ENCODE results near the gene RPS6KA1.

The RPS6KA1 gene

DNA sequence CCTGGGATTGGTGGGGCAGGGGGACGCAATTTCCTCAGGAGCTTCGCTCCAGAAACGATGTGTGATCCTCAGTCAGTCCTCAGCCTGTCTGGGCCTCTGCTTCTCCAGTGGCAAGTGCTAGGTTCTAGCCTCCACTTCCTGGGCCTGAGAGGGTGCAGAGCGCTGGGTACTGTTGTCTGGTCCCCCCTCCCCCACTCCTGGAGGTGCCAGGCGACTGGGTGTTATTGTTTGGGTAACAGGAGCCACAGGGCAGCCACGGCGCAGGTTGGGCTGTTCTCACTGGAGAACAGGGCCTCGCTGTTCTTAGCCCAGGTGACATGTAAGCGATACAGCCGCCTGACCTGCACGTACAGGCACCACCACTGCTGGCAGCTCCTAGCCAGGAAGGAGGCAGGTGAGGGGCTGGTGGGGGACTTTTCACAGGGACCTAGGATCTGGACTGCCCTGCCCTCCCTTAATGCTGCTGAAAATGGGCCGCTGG, 2.1 kb downstream of the RPS6KA1 start:
- Histone ChIP-seq H3K27ac (ENCODE audit: low read length) (peak overlapping the region; percentile 79), H3K36me3 (ENCODE audit: control insufficient read depth in 1 of 2, insufficient read depth in 2 of 2, low read length in 2 of 2) (no peaks in the 10 kb centered on the region), H3K9me3 (ENCODE audit: control insufficient read depth in 1 of 2, low read length in 2 of 2) (no peaks in the 10 kb centered on the region), H3K4me1 (ENCODE audit: control insufficient read depth in 1 of 2, insufficient read depth in 2 of 2, low read length in 2 of 2) (peaks cover 0 to 3% of the 10 kb centered on the region in 2 donors), H3K4me3 (ENCODE audit: low read depth in 1 of 2, low read length in 2 of 2) (no peak overlapping the region), H3K27me3 (ENCODE audit: low read depth, low read length) (no peaks in the 10 kb centered on the region)

DNA sequence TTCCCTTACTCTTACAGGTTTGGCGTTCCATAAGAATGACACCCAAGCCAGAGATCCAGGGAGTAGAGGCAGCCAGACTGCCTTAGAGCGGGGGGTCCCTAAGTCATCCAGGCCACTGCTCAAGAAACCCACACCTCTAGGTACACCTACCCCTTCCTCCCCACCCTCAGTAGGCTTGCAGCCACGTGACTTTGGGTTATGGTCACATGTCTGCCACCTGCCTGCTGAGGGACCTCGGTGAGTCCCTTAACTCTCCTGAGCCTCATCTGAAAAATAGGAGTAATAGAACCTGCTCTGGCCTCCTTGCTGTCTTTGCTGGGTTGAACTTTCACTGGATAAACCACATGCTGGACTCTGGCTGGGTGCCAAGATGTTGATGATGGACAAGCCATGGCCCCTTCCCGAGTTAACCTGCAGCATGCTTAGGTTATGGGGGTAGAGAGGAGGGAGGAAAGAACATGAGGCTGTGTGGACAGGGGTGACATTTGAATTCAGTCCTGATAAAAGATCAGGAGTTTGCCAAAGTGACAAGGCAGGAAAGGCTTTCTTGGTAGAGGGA, 4.5 kb downstream of the RPS6KA1 start:
- Histone ChIP-seq H3K9me3 (ENCODE audit: control insufficient read depth in 1 of 2, low read length in 2 of 2) (no peaks in the 10 kb centered on the region), H3K36me3 (ENCODE audit: control insufficient read depth in 1 of 2, insufficient read depth in 2 of 2, low read length in 2 of 2) (no peaks in the 10 kb centered on the region), H3K4me1 (ENCODE audit: control insufficient read depth in 1 of 2, insufficient read depth in 2 of 2, low read length in 2 of 2) (peaks cover 3 to 4% of the 10 kb centered on the region in 2 donors), H3K27ac (ENCODE audit: low read length) (no peak overlapping the region), H3K27me3 (ENCODE audit: low read depth, low read length) (no peaks in the 10 kb centered on the region), H3K4me3 (ENCODE audit: low read depth in 1 of 2, low read length in 2 of 2) (no peak overlapping the region)

DNA sequence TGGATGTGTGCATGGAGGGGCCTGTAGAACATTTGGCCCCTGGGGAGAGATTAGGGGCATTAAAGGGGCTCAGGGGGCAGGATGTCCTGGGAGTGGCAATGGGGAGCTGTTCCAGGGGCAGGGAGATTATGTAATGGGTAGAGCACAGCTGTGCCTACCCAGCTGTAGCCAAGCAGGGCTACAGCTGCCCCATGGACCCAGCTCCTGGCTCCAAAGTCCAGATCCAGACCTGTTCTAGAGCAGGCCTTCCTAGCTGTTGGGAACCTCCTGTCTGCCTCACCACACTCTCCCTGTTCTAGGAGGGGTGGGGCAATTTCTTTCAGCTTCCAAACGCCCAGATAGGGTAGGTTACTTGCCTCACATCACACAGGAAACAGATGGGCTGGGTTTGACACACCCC, 5.6 kb downstream of the RPS6KA1 start:
- Histone ChIP-seq H3K4me3 (ENCODE audit: low read depth in 1 of 2, low read length in 2 of 2) (no peak overlapping the region), H3K27ac (ENCODE audit: low read length) (no peak overlapping the region), H3K36me3 (ENCODE audit: control insufficient read depth in 1 of 2, insufficient read depth in 2 of 2, low read length in 2 of 2) (no peaks in the 10 kb centered on the region), H3K9me3 (ENCODE audit: control insufficient read depth in 1 of 2, low read length in 2 of 2) (no peaks in the 10 kb centered on the region), H3K27me3 (ENCODE audit: low read depth, low read length) (no peaks in the 10 kb centered on the region), H3K4me1 (ENCODE audit: control insufficient read depth in 1 of 2, insufficient read depth in 2 of 2, low read length in 2 of 2) (peaks cover 0 to 4% of the 10 kb centered on the region in 2 donors)

- no peaks in the 10 kb centered on the region for H3K27me3 ChIP-seq (ENCODE audit: low read depth, low read length)
- H3K9me3 ChIP-seq (ENCODE audit: control insufficient read depth in 1 of 2, low read length in 2 of 2), result no peaks in the 10 kb centered on the region
- no peak overlapping the region for H3K4me3 ChIP-seq (ENCODE audit: low read depth in 1 of 2, low read length in 2 of 2)
- no peaks in the 10 kb centered on the region for H3K36me3 ChIP-seq (ENCODE audit: control insufficient read depth in 1 of 2, insufficient read depth in 2 of 2, low read length in 2 of 2)
- no peak overlapping the region for H3K27ac ChIP-seq (ENCODE audit: low read length)
- peaks cover 0 to 4% of the 10 kb centered on the region in 2 donors for H3K4me1 ChIP-seq (ENCODE audit: control insufficient read depth in 1 of 2, insufficient read depth in 2 of 2, low read length in 2 of 2)
Observed at GRCh38 chr1:26536081-26536480, 6.5 kb downstream of the RPS6KA1 start.

- no peak overlapping the region for H3K4me3 ChIP-seq (ENCODE audit: low read depth in 1 of 2, low read length in 2 of 2)
- H3K27ac ChIP-seq (ENCODE audit: low read length), result no peak overlapping the region
- no peaks in the 10 kb centered on the region for H3K27me3 ChIP-seq (ENCODE audit: low read depth, low read length)
- H3K36me3 ChIP-seq (ENCODE audit: control insufficient read depth in 1 of 2, insufficient read depth in 2 of 2, low read length in 2 of 2), result no peaks in the 10 kb centered on the region
- peaks cover 0 to 4% of the 10 kb centered on the region in 2 donors for H3K4me1 ChIP-seq (ENCODE audit: control insufficient read depth in 1 of 2, insufficient read depth in 2 of 2, low read length in 2 of 2)
- H3K9me3 ChIP-seq (ENCODE audit: control insufficient read depth in 1 of 2, low read length in 2 of 2), result no peaks in the 10 kb centered on the region
Observed at GRCh38 chr1:26536521-26536920, 7.0 kb downstream of the RPS6KA1 start.

GRCh38 chr1:26537951-26538352, 8.4 kb downstream of the RPS6KA1 start:
- Histone ChIP-seq H3K9me3 (ENCODE audit: control insufficient read depth in 1 of 2, low read length in 2 of 2) (no peaks in the 10 kb centered on the region), H3K27me3 (ENCODE audit: low read depth, low read length) (no peaks in the 10 kb centered on the region), H3K36me3 (ENCODE audit: control insufficient read depth in 1 of 2, insufficient read depth in 2 of 2, low read length in 2 of 2) (no peaks in the 10 kb centered on the region), H3K4me3 (ENCODE audit: low read depth in 1 of 2, low read length in 2 of 2) (no peak overlapping the region), H3K27ac (ENCODE audit: low read length) (no peak overlapping the region), H3K4me1 (ENCODE audit: control insufficient read depth in 1 of 2, insufficient read depth in 2 of 2, low read length in 2 of 2) (peaks cover 0 to 4% of the 10 kb centered on the region in 2 donors)

GRCh38 chr1:26538480-26539412, 9.2 kb downstream of the RPS6KA1 start:
- Histone ChIP-seq H3K36me3 (ENCODE audit: control insufficient read depth in 1 of 2, insufficient read depth in 2 of 2, low read length in 2 of 2) (no peaks in the 10 kb centered on the region), H3K27me3 (ENCODE audit: low read depth, low read length) (no peaks in the 10 kb centered on the region), H3K9me3 (ENCODE audit: control insufficient read depth in 1 of 2, low read length in 2 of 2) (no peaks in the 10 kb centered on the region), H3K4me3 (ENCODE audit: low read depth in 1 of 2, low read length in 2 of 2) (no peak overlapping the region), H3K4me1 (ENCODE audit: control insufficient read depth in 1 of 2, insufficient read depth in 2 of 2, low read length in 2 of 2) (peaks cover 0 to 4% of the 10 kb centered on the region in 2 donors), H3K27ac (ENCODE audit: low read length) (no peak overlapping the region)

DNA sequence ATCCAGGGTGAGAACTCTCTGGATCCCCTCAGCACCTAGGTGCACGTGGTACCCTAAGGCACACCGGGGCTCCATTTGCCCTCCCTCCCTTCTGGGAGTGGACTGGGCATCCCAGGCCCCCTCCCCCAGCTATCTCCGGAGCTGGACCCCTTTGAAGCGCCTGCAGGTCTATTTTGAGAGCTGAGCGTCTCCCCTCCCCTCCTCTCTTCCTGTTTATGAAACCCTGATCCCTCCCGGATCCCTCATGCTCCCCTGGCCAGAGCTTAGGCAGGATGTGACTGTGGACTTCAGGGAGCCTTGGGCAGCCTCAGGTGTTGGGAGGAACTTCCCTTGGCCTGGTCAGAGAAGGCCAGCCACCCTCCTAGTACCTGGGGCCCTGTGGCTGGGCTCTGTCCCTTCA, 10.2 kb downstream of the RPS6KA1 start:
- no peak overlapping the region for H3K4me3 ChIP-seq (ENCODE audit: low read depth in 1 of 2, low read length in 2 of 2)
- H3K36me3 ChIP-seq (ENCODE audit: control insufficient read depth in 1 of 2, insufficient read depth in 2 of 2, low read length in 2 of 2), result no peaks in the 10 kb centered on the region
- H3K4me1 ChIP-seq (ENCODE audit: control insufficient read depth in 1 of 2, insufficient read depth in 2 of 2, low read length in 2 of 2), result peaks cover 0 to 4% of the 10 kb centered on the region in 2 donors
- H3K9me3 ChIP-seq (ENCODE audit: control insufficient read depth in 1 of 2, low read length in 2 of 2), result no peaks in the 10 kb centered on the region
- no peaks in the 10 kb centered on the region for H3K27me3 ChIP-seq (ENCODE audit: low read depth, low read length)
- peak overlapping the region; percentile 14 for H3K27ac ChIP-seq (ENCODE audit: low read length)

GRCh38 chr1:26540351-26540750, 10.8 kb downstream of the RPS6KA1 start:
- no peaks in the 10 kb centered on the region for H3K36me3 ChIP-seq (ENCODE audit: control insufficient read depth in 1 of 2, insufficient read depth in 2 of 2, low read length in 2 of 2)
- no peak overlapping the region for H3K4me3 ChIP-seq (ENCODE audit: low read depth in 1 of 2, low read length in 2 of 2)
- H3K27me3 ChIP-seq (ENCODE audit: low read depth, low read length), result no peaks in the 10 kb centered on the region
- no peaks in the 10 kb centered on the region for H3K9me3 ChIP-seq (ENCODE audit: control insufficient read depth in 1 of 2, low read length in 2 of 2)
- peaks cover 0 to 4% of the 10 kb centered on the region in 2 donors for H3K4me1 ChIP-seq (ENCODE audit: control insufficient read depth in 1 of 2, insufficient read depth in 2 of 2, low read length in 2 of 2)
- peak overlapping the region; percentile 14 for H3K27ac ChIP-seq (ENCODE audit: low read length)

DNA sequence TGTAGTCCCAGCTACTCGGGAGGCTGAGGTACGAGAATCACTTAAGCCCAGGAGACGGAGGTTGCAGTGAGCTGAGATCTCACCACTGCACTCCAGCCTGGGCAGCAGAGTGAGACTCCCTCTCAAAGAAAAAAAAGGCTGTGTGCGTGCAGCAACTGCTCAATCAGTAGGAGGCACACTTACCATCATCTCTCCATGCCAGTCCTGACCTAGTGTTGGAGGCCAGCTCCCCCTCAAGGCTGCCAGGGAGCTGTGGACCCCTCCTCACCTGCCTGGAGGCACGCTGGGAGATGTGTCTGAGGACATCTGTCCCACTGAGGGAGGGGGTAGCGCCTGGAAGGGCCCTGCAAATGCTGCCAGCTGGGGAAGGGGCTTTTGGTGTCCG, 11.9 kb downstream of the RPS6KA1 start:
- no peaks in the 10 kb centered on the region for H3K36me3 ChIP-seq (ENCODE audit: control insufficient read depth in 1 of 2, insufficient read depth in 2 of 2, low read length in 2 of 2)
- H3K9me3 ChIP-seq (ENCODE audit: control insufficient read depth in 1 of 2, low read length in 2 of 2), result no peaks in the 10 kb centered on the region
- peaks cover 0 to 4% of the 10 kb centered on the region in 2 donors for H3K4me1 ChIP-seq (ENCODE audit: control insufficient read depth in 1 of 2, insufficient read depth in 2 of 2, low read length in 2 of 2)
- H3K27ac ChIP-seq (ENCODE audit: low read length), result peak overlapping the region; percentile 87
- no peak overlapping the region for H3K4me3 ChIP-seq (ENCODE audit: low read depth in 1 of 2, low read length in 2 of 2)
- no peaks in the 10 kb centered on the region for H3K27me3 ChIP-seq (ENCODE audit: low read depth, low read length)

DNA sequence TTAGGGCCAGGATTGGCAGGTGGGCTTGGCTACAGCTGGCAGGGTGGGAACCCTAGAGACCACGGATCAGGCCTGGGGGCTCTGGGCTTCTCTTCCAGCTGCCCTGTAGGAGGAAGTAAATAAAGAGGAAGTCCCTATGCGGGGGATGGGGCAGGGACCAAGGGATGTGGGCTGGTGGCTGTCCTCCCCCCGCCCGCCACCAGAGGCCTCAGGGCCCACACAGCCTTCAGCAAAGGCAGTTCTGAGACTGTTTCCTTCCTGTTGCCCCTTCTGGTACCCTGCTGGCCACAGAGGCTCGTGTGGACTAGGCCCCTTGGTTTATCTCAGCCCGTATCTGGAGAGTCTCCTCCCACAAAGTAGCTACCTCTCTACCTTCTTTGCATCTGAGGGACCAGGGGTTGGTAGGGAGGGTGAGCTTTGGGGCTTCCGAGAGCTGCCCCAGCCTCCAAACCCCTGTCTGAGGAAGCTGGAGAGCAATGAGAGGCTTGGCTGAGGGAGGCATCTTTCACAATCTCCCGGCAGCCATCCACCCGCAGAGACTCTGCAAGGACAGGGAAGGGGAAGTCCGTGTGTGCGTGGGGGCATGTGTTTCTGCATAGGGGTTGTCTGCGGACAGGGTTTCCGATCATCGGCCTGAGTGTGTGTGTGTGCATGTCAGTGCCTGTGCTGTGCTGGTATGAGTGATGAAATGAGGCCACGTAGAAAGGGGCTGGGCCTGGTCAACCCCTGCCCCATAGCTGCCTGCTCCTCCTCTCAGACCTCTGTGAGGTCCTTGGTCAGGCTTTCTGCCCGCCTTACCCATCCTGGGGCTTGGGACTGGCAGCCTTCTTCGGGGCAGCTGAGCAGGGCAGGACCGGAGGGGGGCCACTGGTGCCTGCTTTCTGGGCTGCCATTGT, 12.5 kb downstream of the RPS6KA1 start:
- Histone ChIP-seq H3K36me3 (ENCODE audit: control insufficient read depth in 1 of 2, insufficient read depth in 2 of 2, low read length in 2 of 2) (no peaks in the 10 kb centered on the region), H3K27ac (ENCODE audit: low read length) (peak overlapping the region; percentile 87), H3K4me1 (ENCODE audit: control insufficient read depth in 1 of 2, insufficient read depth in 2 of 2, low read length in 2 of 2) (peaks cover 0 to 4% of the 10 kb centered on the region in 2 donors), H3K9me3 (ENCODE audit: control insufficient read depth in 1 of 2, low read length in 2 of 2) (no peaks in the 10 kb centered on the region), H3K4me3 (ENCODE audit: low read depth in 1 of 2, low read length in 2 of 2) (peak overlapping the region; percentile 26 to 39), H3K27me3 (ENCODE audit: low read depth, low read length) (no peaks in the 10 kb centered on the region)

Measured in muscle layer of duodenum (tissue), 2 donors.